SK-N-SH (cell line): ENCODE results near the gene CAVIN1.

Source experiments
- MXI1 ChIP-seq: IDR thresholded peaks from 2 replicates; pipeline ENCODE4 v1.6.1; 2012; ENCODE audit warnings: mild to moderate bottlenecking, low read depth, low read length, improper control_type of control experiment
- NFIC ChIP-seq: IDR thresholded peaks from 2 replicates; pipeline ENCODE4 v1.4.0; 2012; ENCODE audit warnings: borderline replicate concordance
- NRF1 ChIP-seq: IDR thresholded peaks from 2 replicates; pipeline ENCODE4 v1.6.1; 2012; ENCODE audit warnings: low read depth, mild to moderate bottlenecking, low read length
- POLR2AphosphoS5 ChIP-seq: IDR thresholded peaks from 2 replicates; pipeline ENCODE4 v1.6.1; 2012; ENCODE audit warnings: low read depth, low read length
- RAD21 ChIP-seq: IDR thresholded peaks from 2 replicates; pipeline ENCODE4 v1.6.1; 2012; ENCODE audit warnings: mild to moderate bottlenecking, low read length
- RFX5 ChIP-seq: IDR thresholded peaks from 2 replicates; pipeline ENCODE4 v1.6.1; 2012; ENCODE audit warnings: mild to moderate bottlenecking, improper control_type of control experiment, low read length
- TF ChIP-seq, protein P1 (sequence below): fragments of 200-600 bp; sonication (generic); IDR thresholded peaks from 2 replicates; pipeline ENCODE4 v1.6.1; 2017; ENCODE audit warnings: antibody characterized with exemption, mild to moderate bottlenecking, moderate library complexity
- TF ChIP-seq, protein P2 (sequence below): IDR thresholded peaks from 2 replicates; pipeline ENCODE4 v1.4.0; 2012; ENCODE audit warnings: low read depth, borderline replicate concordance
- TF ChIP-seq, protein P3 (sequence below): IDR thresholded peaks from 2 replicates; pipeline ENCODE4 v1.6.1; 2012; ENCODE audit warnings: mild to moderate bottlenecking, low read depth, low read length, moderate library complexity
- TF ChIP-seq, protein P4 (sequence below): IDR thresholded peaks from 2 replicates; pipeline ENCODE4 v1.4.0; 2012; ENCODE audit warnings: low read depth

DNA sequence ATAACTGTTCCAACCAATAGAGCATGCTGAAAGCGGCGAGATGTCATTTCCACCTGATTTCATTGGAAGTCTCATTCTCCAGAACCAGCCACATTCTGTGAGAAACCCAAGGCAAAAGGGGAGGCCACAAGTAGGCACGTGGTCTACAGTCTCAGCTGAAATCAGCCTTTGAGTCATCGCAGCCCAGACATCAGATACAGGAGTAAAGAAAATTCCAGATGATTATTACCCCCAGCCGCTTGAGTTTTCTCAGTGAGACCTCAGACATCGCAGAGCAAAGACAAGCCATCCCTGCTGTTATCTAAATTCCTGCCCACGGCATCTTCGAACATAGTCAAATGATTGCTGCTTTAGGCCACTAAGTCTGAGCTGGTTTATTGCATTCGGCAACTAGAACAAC lies 57.9 kb downstream of the CAVIN1 start:
- TF ChIP-seq MXI1 = no peak
- TF ChIP-seq, protein P1, sequence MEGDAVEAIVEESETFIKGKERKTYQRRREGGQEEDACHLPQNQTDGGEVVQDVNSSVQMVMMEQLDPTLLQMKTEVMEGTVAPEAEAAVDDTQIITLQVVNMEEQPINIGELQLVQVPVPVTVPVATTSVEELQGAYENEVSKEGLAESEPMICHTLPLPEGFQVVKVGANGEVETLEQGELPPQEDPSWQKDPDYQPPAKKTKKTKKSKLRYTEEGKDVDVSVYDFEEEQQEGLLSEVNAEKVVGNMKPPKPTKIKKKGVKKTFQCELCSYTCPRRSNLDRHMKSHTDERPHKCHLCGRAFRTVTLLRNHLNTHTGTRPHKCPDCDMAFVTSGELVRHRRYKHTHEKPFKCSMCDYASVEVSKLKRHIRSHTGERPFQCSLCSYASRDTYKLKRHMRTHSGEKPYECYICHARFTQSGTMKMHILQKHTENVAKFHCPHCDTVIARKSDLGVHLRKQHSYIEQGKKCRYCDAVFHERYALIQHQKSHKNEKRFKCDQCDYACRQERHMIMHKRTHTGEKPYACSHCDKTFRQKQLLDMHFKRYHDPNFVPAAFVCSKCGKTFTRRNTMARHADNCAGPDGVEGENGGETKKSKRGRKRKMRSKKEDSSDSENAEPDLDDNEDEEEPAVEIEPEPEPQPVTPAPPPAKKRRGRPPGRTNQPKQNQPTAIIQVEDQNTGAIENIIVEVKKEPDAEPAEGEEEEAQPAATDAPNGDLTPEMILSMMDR = no peak
- no peak for TF ChIP-seq NRF1
- no peak for TF ChIP-seq POLR2AphosphoS5
- TF ChIP-seq NFIC = no peak
- TF ChIP-seq, protein P2, sequence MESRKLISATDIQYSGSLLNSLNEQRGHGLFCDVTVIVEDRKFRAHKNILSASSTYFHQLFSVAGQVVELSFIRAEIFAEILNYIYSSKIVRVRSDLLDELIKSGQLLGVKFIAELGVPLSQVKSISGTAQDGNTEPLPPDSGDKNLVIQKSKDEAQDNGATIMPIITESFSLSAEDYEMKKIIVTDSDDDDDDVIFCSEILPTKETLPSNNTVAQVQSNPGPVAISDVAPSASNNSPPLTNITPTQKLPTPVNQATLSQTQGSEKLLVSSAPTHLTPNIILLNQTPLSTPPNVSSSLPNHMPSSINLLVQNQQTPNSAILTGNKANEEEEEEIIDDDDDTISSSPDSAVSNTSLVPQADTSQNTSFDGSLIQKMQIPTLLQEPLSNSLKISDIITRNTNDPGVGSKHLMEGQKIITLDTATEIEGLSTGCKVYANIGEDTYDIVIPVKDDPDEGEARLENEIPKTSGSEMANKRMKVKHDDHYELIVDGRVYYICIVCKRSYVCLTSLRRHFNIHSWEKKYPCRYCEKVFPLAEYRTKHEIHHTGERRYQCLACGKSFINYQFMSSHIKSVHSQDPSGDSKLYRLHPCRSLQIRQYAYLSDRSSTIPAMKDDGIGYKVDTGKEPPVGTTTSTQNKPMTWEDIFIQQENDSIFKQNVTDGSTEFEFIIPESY = no peak
- TF ChIP-seq RAD21 = no peak
- TF ChIP-seq, protein P3, sequence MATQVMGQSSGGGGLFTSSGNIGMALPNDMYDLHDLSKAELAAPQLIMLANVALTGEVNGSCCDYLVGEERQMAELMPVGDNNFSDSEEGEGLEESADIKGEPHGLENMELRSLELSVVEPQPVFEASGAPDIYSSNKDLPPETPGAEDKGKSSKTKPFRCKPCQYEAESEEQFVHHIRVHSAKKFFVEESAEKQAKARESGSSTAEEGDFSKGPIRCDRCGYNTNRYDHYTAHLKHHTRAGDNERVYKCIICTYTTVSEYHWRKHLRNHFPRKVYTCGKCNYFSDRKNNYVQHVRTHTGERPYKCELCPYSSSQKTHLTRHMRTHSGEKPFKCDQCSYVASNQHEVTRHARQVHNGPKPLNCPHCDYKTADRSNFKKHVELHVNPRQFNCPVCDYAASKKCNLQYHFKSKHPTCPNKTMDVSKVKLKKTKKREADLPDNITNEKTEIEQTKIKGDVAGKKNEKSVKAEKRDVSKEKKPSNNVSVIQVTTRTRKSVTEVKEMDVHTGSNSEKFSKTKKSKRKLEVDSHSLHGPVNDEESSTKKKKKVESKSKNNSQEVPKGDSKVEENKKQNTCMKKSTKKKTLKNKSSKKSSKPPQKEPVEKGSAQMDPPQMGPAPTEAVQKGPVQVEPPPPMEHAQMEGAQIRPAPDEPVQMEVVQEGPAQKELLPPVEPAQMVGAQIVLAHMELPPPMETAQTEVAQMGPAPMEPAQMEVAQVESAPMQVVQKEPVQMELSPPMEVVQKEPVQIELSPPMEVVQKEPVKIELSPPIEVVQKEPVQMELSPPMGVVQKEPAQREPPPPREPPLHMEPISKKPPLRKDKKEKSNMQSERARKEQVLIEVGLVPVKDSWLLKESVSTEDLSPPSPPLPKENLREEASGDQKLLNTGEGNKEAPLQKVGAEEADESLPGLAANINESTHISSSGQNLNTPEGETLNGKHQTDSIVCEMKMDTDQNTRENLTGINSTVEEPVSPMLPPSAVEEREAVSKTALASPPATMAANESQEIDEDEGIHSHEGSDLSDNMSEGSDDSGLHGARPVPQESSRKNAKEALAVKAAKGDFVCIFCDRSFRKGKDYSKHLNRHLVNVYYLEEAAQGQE = no peak
- TF ChIP-seq, protein P4, sequence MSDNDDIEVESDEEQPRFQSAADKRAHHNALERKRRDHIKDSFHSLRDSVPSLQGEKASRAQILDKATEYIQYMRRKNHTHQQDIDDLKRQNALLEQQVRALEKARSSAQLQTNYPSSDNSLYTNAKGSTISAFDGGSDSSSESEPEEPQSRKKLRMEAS = peak; percentile 83
- no peak for TF ChIP-seq RFX5
